ENCODE measurements around the gene MYD88.

Gene MYD88

GRCh38 chr3:38105525-38105924 lies 32.9 kb upstream of the MYD88 start:
- no peak for DNase-seq (ENCODE audit: low read depth)
- no peak overlapping the region for H3K4me3 ChIP-seq (ENCODE audit: low read depth, low read length)
- no peak for TF ChIP-seq CTCF (IDR thresholded peaks at IDR 0.05; ENCODE audit: low read depth, low read length, missing control alignments)
- in situ Hi-C loops (cut with HindIII; ENCODE audit: low sequenced_read_pairs), result no loop called here

GRCh38 chr3:38107911-38108648 lies 30.4 kb upstream of the MYD88 start:
- in situ Hi-C loops (cut with HindIII; ENCODE audit: low sequenced_read_pairs), result no loop called here
- no peak for DNase-seq (ENCODE audit: low read depth)
- H3K4me3 ChIP-seq (ENCODE audit: low read depth, low read length), result no peak overlapping the region
- no peak for TF ChIP-seq CTCF (IDR thresholded peaks at IDR 0.05; ENCODE audit: low read depth, low read length, missing control alignments)

GRCh38 chr3:38108649-38109579 lies 29.5 kb upstream of the MYD88 start:
- H3K4me3 ChIP-seq (ENCODE audit: low read depth, low read length), result no peak overlapping the region
- in situ Hi-C loops (cut with HindIII; ENCODE audit: low sequenced_read_pairs), result no loop called here
- no peak for TF ChIP-seq CTCF (IDR thresholded peaks at IDR 0.05; ENCODE audit: low read depth, low read length, missing control alignments)
- DNase-seq (ENCODE audit: low read depth), result no peak

GRCh38 chr3:38109580-38110313 lies 28.7 kb upstream of the MYD88 start:
- no peak for DNase-seq (ENCODE audit: low read depth)
- no peak for TF ChIP-seq CTCF (IDR thresholded peaks at IDR 0.05; ENCODE audit: low read depth, low read length, missing control alignments)
- in situ Hi-C loops (cut with HindIII; ENCODE audit: low sequenced_read_pairs), result no loop called here
- H3K4me3 ChIP-seq (ENCODE audit: low read depth, low read length), result no peak overlapping the region

- in situ Hi-C loops (cut with HindIII; ENCODE audit: low sequenced_read_pairs), result no loop called here
These were observed 28.0 kb upstream of the MYD88 start for GRCh38 chr3:38110314-38111050.

More at GRCh38 chr3:38110314-38111050, 28.0 kb upstream of the MYD88 start:
- no peak overlapping the region for H3K4me3 ChIP-seq (ENCODE audit: low read depth, low read length)
- DNase-seq (ENCODE audit: low read depth), result no peak
- TF ChIP-seq CTCF (IDR thresholded peaks at IDR 0.05; ENCODE audit: low read depth, low read length, missing control alignments), result no peak

Measured in astrocyte of the cerebellum (primary cell).